CD4-positive, alpha-beta T cell (primary cell): Measurements from ENCODE around the gene FBRSL1. TPM values are rescaled to one million over a fixed set of nuclear protein-coding genes. Genes with fewer than 3 reads are reported as not detected.

Experiments
- ATAC-seq: fragments of 200-7000 bp; cut with Tn5 transposase; one replicate; pipeline ENCODE4 v1.10.0; 2022; ENCODE audit warnings: mild to moderate bottlenecking; ENCODE audit not compliant: poor library complexity
- CTCF ChIA-PET: fragments of 350-600 bp; sonication (Branson Sonifier 250); formaldehyde crosslinking; loops from one replicate; lab custom pipeline; 2021; ENCODE audit warnings: antibody characterized with exemption, inconsistent platforms; lab: Charles Lee
- POLR2A ChIA-PET: fragments of 350-600 bp; sonication (Branson Sonifier 250); formaldehyde crosslinking; loops from one replicate; lab custom pipeline; 2021; ENCODE audit warnings: antibody characterized with exemption, inconsistent platforms; lab: Charles Lee
- DNase-seq, 14 experiments: peaks; one replicate each; pipeline ENCODE4 v3.0.0-alpha.2; 2013 to 2020; ENCODE audit warnings: mixed read lengths in 2 of 14
- H3K27ac ChIP-seq, 2 donors: one replicate each; pipeline versions ENCODE4 v1.5.1 to v1.7.0; 2013; ENCODE audit warnings: low read length in 2 of 2, low read depth in 1 of 2, mild to moderate bottlenecking in 1 of 2
- H3K27me3 ChIP-seq, 2 experiments: 1 replicate in 1 of 2; 2 replicates in 1 of 2; pipeline versions ENCODE4 v1.6.1 to v1.7.0; 2013; ENCODE audit warnings: low read length in 2 of 2, control low read depth in 1 of 2, mild to moderate bottlenecking in 1 of 2, moderate library complexity in 1 of 2; ENCODE audit not compliant: insufficient read depth in 2 of 2, control insufficient read depth in 1 of 2
- H3K36me3 ChIP-seq: one replicate; pipeline ENCODE4 v1.6.1; 2013; ENCODE audit warnings: low read length, control low read depth; ENCODE audit not compliant: insufficient read depth
- H3K4me1 ChIP-seq: one replicate; pipeline ENCODE4 v1.6.1; 2013; ENCODE audit warnings: low read length, control low read depth; ENCODE audit not compliant: insufficient read depth
- H3K4me3 ChIP-seq: one replicate; pipeline ENCODE4 v1.5.1; 2013; ENCODE audit warnings: mild to moderate bottlenecking, low read length, moderate library complexity
- H3K9me3 ChIP-seq, 2 experiments: 1 replicate in 1 of 2; 2 replicates in 1 of 2; pipeline versions ENCODE4 v1.6.1 to v1.7.0; 2013; ENCODE audit warnings: low read length in 2 of 2, mild to moderate bottlenecking in 2 of 2, control low read depth in 1 of 2, moderate library complexity in 1 of 2; ENCODE audit not compliant: control insufficient read depth in 1 of 2, insufficient read depth in 1 of 2
- H3K27ac Mint-ChIP-seq: one replicate; pipeline ENCODE4 v1.8.0; 2020; ENCODE audit warnings: mixed read lengths
- H3K27me3 Mint-ChIP-seq: one replicate; pipeline ENCODE4 v1.8.0; 2021; ENCODE audit warnings: mixed read lengths
- H3K36me3 Mint-ChIP-seq: one replicate; pipeline ENCODE4 v1.8.0; 2021; ENCODE audit warnings: low read depth, mixed read lengths
- H3K4me1 Mint-ChIP-seq: one replicate; pipeline ENCODE4 v1.8.0; 2021; ENCODE audit warnings: low read depth, mixed read lengths
- H3K4me3 Mint-ChIP-seq: one replicate; pipeline ENCODE4 v1.8.0; 2020; ENCODE audit warnings: mild to moderate bottlenecking, mixed read lengths
- H3K9me3 Mint-ChIP-seq: one replicate; pipeline ENCODE4 v1.8.0; 2020; ENCODE audit warnings: mixed read lengths
- CTCF ChIP-seq: fragments of 200-600 bp; IDR thresholded peaks from one replicate; pipeline ENCODE4 v1.8.0; 2022; ENCODE audit warnings: antibody characterized with exemption, mild to moderate bottlenecking
- intact Hi-C, 2 experiments: fragments of 100-400 bp; cut with DNase I in 1 of 2; cut with micrococcal nuclease in 1 of 2; formaldehyde crosslinking; loops; one replicate each; pipeline versions ENCODE4 v1.15.1 to v1.9.0; 2023 to 2025; cut with DNase I, micrococcal nuclease
- total RNA-seq, 174 experiments: library from RNA in 2 of 174; stranded (reverse) in 2 of 174; gene quantifications; one replicate each; pipeline ENCODE4 v1.2.3 and lab custom pipeline; 2021 to 2026

FBRSL1 gene
- total RNA-seq, 2 experiments from 2014 or later, result 75.8 to 80.7 TPM

DNA sequence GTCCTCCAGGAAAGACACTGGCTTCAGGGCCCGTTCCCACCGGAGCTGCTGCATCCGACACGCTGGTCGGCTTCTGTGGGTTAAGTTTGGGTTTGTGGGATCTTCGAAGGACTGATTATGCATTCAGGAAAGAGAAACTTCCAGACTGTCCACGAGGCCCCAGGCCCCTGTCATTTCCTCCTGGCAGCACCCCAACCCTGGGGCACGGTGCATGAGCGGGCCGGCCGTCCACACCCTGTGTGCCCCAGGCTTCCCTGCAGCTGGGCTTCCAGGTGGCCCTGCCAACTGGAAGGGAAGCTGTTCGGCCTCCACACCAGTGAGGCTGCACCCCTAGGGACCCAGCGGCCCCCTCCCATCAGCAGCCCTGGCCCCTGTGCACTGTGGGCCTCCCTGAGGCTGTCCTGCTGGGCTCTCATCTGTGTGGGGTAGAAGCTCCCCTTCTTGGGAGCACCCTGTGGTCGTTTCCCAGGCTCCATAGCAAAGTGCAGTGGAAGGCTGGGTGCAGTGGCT is 9.3 kb upstream of the FBRSL1 start:
- CTCF ChIA-PET, result no interaction called here
- POLR2A ChIA-PET, result no interaction called here
- Mint-ChIP-seq H3K4me3 (no peak overlapping the region), H3K27me3 (no peaks in the 10 kb centered on the region), H3K9me3 (no peaks in the 10 kb centered on the region), H3K36me3 (no peaks in the 10 kb centered on the region), H3K4me1 (peaks cover 34% of the 10 kb centered on the region), H3K27ac (no peak overlapping the region)
- peaks cover 0 to 1% of the 10 kb centered on the region in 2 experiments for H3K9me3 ChIP-seq
- no peak for TF ChIP-seq CTCF
- H3K4me1 ChIP-seq, result peaks cover 31% of the 10 kb centered on the region
- H3K36me3 ChIP-seq, result no peaks in the 10 kb centered on the region
- ATAC-seq (no peak), DNase-seq (no peak)
- H3K4me3 ChIP-seq, result no peak overlapping the region
- H3K27me3 ChIP-seq, result no peaks in the 10 kb centered on the region
- no peak overlapping the region for H3K27ac ChIP-seq
- intact Hi-C loops, result no loop called here

GRCh38 chr12:132481345-132481744 is 8.6 kb upstream of the FBRSL1 start:
- ATAC-seq (no peak), DNase-seq (no peak)
- Mint-ChIP-seq H3K9me3 (no peaks in the 10 kb centered on the region), H3K27ac (peak overlapping the region; percentile 38), H3K36me3 (no peaks in the 10 kb centered on the region), H3K4me3 (peak overlapping the region; percentile 30), H3K27me3 (no peaks in the 10 kb centered on the region), H3K4me1 (peaks cover 35% of the 10 kb centered on the region)
- Histone ChIP-seq H3K27ac (no peak overlapping the region), H3K4me3 (no peak overlapping the region), H3K36me3 (no peaks in the 10 kb centered on the region), H3K9me3 (no peaks in the 10 kb centered on the region), H3K4me1 (peaks cover 28% of the 10 kb centered on the region), H3K27me3 (no peaks in the 10 kb centered on the region)
- ChIA-PET POLR2A (interaction anchor here (1.5 kb wide), 1 partner anchor 36 kb away, joined by 5 read pairs; no protein-coding TSS in a partner anchor), CTCF (no interaction called here)
- no peak for TF ChIP-seq CTCF
- intact Hi-C loops, result no loop called here

DNA sequence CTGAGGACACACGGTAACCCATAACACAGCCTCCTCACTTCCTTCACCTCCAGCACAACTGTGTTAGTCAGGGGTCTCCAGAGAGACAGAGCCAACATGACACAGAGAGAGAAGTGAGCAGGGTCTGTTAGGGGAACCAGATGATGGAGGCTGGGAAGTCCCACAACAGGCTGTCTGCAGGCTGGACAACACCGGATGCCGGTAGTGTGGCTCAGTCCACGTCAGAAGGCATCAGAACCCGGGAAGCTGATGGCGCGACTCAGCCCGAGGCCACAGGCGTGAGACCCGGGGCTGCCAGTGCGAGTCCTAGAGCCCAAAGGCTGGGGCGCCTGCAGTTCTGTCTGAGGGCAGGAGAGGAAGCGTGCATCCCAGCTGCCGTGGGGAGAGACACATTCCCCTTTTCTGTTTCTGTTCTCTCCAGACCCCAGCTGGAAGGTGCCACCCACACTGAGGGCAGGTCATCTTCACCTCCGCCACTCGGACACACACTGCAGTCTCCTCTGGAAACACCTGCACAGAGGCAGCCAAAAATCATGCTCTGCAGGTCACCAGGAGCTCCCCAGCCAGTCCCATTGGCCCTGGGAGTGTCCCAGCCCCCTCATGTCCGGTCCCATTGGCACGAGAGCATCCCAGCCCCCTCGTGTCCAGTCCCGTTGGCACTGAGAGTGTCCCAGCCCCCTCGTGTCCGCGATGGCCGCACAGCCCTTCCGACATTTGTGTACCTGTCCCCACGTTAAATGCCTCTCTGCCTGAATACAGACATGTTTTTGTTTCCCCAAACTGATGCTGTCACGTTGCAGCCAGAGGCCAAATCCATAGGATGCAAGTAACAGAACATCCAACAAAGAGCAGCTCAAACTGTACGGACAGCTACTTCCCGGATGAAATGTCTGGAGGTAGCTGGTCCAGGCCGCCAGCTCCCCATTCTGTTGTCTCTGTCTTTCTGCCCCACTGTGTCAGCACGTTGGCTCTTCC is 7.9 kb upstream of the FBRSL1 start:
- ChIA-PET CTCF (no interaction called here), POLR2A (interaction anchor here (1.5 kb wide), 1 partner anchor 37 kb away, joined by 5 read pairs; no protein-coding TSS in a partner anchor)
- ATAC-seq (no peak), DNase-seq (peak in 2 of 14 experiments; percentile 68 to 76)
- no peaks in the 10 kb centered on the region for H3K27me3 ChIP-seq
- no peaks in the 10 kb centered on the region for H3K9me3 Mint-ChIP-seq
- no peak overlapping the region for H3K4me3 ChIP-seq
- no peak for TF ChIP-seq CTCF
- H3K27ac ChIP-seq, result no peak overlapping the region
- H3K36me3 ChIP-seq, result no peaks in the 10 kb centered on the region
- no peaks in the 10 kb centered on the region for H3K27me3 Mint-ChIP-seq
- H3K36me3 Mint-ChIP-seq, result no peaks in the 10 kb centered on the region
- intact Hi-C loops, result no loop called here
- H3K4me3 Mint-ChIP-seq, result no peak overlapping the region
- peak overlapping the region; percentile 38 for H3K27ac Mint-ChIP-seq
- H3K9me3 ChIP-seq, result no peaks in the 10 kb centered on the region
- H3K4me1 ChIP-seq, result peaks cover 25% of the 10 kb centered on the region
- H3K4me1 Mint-ChIP-seq, result peaks cover 34% of the 10 kb centered on the region
